Measurements from ENCODE around the gene TMEM63B.
"Not testable (repeated sequence)": the region's sequence is repeated elsewhere in the genome, so short reads cannot be mapped to it uniquely, and the experiment has no call there.

Gene TMEM63B

DNA sequence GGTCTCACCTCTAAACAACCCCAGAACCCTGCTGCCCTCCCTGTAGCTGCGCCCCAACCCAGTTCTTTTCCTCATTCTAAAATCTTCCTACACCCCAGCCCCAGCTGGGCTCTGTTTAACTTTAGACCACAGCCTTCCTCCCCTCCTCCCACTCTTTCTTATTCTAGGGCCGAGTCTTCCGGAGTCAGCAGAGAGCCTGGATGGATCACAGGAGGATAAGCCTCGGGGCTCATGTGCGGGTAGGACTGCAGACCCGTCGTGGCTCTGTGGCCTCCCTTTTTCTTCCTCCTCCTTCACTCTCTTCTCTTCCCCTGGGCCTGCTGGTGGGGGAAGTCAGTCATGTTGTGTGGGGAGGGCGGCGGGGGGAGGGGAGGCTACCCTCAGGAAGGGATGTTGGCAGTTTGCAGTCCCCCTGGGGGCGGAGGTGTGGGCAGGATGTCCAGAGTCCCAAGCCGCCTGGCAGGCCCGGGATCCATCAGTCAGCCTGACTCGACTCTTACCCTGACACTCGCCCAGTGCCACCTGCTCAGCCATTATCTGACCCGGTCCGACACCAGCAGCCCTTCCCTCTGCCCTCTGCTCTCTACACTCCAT, 39.3 kb downstream of the TMEM63B start:
- in situ Hi-C loops (cut with MboI; ENCODE audit: low sequenced_read_pairs), result no loop called here

- in situ Hi-C loops (cut with MboI; ENCODE audit: low sequenced_read_pairs), result no loop called here
Measured at GRCh38 chr6:44167567-44167966, 40.2 kb downstream of the TMEM63B start.

DNA sequence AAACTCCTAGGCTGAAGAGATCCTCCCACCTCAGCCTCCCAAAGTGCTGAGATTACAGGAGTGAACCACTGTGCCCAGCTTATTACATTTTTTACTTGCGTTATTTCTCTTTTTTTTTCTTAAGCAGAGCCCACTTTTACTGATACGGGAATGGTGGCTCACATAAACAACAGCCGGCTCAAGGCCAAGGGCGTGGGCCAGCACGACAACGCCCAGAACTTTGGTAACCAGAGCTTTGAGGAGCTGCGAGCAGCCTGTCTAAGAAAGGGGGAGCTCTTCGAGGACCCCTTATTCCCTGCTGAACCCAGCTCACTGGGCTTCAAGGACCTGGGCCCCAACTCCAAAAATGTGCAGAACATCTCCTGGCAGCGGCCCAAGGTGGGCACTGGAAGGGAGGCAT, 41.8 kb downstream of the TMEM63B start:
- in situ Hi-C loops (cut with MboI; ENCODE audit: low sequenced_read_pairs), result no loop called here

DNA sequence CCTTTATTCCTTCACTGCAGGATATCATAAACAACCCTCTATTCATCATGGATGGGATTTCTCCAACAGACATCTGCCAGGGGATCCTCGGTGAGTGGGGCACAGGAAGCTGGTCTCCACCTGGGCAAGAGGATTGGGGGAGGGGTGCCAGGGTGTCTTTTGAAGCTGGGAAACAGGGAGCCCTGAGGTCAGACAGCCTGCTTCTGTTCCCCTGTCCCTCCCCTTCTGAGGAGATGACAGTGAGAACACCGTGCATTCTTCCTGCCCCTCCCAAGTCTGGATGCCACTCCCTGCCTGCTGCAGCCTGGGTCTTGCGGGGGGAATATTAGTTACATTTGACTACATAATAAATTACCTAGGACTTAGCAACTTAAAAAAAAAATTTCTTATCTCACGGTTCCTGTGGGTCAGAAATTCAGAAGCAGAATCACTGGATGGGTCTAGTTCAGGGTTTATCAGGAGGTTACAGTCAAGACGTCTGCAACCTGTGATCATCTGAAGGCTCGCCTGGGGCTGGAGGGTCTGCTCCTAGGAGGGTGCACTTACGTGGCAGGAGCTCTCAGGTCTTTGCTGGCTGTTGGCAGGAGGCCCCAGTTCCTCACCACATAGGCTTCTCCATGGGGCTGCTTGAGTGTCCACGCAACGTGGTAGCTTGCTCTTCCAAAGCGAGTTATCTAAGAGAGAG, 42.7 kb downstream of the TMEM63B start:
- in situ Hi-C loops (cut with MboI; ENCODE audit: low sequenced_read_pairs), result no loop called here

GRCh38 chr6:44171899-44172546, 44.7 kb downstream of the TMEM63B start:
- in situ Hi-C loops (cut with MboI; ENCODE audit: low sequenced_read_pairs), result no loop called here

GRCh38 chr6:44172731-44173500, 45.6 kb downstream of the TMEM63B start:
- in situ Hi-C loops (cut with MboI; ENCODE audit: low sequenced_read_pairs), result no loop called here

- in situ Hi-C loops (cut with MboI; ENCODE audit: low sequenced_read_pairs), result no loop called here
Measured at GRCh38 chr6:44176130-44176761, 48.9 kb downstream of the TMEM63B start.

GRCh38 chr6:44176762-44177509, 49.6 kb downstream of the TMEM63B start:
- in situ Hi-C loops (cut with MboI; ENCODE audit: low sequenced_read_pairs), result no loop called here

GRCh38 chr6:44177691-44178423, 50.5 kb downstream of the TMEM63B start:
- in situ Hi-C loops (cut with MboI; ENCODE audit: low sequenced_read_pairs), result no loop called here

DNA sequence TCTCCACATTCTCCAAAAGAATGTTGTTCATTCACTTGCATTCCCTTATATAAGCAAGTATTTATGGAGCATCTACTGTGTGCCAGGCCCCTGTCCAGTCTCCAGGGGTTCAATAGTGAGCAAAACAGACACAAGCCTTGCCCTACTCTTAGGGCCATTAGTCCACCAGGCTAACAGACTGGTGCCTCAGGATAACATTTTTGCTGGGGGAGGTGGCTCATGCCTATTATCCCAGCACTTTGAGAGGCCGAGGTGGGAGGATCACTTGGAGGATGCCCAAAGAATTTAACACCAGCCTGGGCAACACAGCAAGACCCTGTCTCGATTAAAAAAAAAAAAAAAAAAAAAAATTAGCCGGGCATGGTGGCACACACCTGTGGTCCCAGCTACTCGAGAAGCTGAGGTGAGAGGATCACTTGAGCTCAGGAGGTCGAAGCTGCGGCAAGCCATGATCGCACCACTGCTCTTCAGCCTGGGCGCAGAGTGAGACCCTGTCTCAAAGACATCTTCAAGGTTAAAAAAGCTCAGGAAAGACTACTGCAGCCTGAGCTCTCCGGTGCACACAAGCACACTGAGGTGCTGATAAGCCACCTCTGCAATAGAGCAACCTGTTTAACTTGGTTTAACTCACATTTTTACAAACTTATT, 51.2 kb downstream of the TMEM63B start:
- in situ Hi-C loops (cut with MboI; ENCODE audit: low sequenced_read_pairs), result no loop called here

DNA sequence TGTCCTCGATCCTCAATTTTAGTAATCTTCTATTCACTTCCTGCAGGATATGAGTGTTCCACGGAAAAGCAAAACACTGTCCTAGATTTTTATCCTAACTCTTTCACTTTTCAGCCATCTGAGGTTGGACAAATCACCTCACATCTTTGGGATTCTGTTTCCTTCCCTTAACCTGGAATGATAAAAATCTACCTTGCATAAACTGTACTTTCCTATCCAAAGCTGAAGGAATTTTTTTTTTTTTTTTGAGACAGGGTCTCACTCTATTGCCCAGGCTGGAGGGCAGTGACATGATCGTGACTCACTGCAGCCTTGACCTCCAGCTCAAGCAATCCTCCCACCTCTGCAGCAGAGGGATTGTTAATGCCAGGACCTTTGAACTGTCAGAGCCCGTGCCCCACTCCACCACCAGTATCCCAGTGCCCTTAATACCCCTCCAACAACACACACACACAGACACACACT, 51.8 kb downstream of the TMEM63B start:
- in situ Hi-C loops (cut with MboI; ENCODE audit: low sequenced_read_pairs), result no loop called here

DNA sequence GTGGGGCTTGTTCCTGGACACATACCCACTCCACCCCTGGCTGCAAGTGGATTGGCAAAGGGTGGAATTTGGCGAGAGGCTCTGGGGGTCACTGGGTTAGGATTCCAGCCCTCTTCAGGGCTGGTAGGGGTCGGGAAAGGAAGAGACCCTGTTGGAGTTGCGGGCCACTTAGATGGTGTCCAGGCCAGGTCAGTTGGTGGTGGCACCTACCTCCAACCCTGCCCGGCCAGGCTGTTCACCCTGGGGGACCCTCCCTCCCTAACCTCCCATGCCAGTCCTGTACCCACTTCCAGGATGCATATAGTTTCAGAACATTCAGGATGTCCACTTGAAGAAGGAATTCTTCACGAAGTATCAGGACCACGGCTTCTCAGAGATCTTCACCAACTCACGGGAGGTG, 52.3 kb downstream of the TMEM63B start:
- in situ Hi-C loops (cut with MboI; ENCODE audit: low sequenced_read_pairs), result no loop called here

DNA sequence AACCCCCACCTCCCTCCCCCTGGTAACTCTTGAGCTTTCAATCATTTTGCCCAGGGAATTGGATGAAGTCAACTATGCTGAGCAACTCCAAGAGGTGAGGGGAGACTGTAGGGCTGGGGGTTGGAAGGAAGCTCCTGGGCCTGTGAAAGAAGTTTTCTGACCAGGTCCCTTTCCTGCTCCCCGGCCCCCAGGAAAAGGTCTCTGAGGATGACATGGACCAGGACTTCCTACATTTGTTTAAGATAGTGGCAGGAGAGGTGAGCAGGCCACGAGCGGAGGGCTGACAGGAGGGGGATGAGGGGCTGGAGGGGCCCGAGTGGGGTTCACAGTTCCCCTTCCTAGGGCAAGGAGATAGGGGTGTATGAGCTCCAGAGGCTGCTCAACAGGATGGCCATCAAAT, 53.1 kb downstream of the TMEM63B start:
- in situ Hi-C loops (cut with MboI; ENCODE audit: low sequenced_read_pairs), result no loop called here

DNA sequence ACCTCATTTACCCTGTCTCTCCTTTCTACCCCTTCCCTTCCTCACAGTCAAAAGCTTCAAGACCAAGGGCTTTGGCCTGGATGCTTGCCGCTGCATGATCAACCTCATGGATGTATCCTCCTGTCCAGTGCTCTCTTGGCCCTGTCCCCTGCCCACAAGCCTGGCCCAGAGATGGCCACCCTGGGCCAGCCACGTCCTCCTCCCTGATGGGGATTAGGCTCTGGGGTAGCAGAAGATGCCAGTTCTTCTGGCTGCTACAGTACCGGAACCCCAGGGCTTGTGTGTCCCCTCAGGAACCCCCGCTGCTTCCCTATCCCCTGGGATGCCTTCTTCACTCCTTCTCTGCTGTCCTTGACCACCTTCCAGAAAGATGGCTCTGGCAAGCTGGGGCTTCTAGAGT, 53.5 kb downstream of the TMEM63B start:
- in situ Hi-C loops (cut with MboI; ENCODE audit: low sequenced_read_pairs), result no loop called here

- in situ Hi-C loops (cut with MboI; ENCODE audit: low sequenced_read_pairs), result not testable (repeated sequence)
Measured at GRCh38 chr6:44181784-44182183, 54.4 kb downstream of the TMEM63B start.

DNA sequence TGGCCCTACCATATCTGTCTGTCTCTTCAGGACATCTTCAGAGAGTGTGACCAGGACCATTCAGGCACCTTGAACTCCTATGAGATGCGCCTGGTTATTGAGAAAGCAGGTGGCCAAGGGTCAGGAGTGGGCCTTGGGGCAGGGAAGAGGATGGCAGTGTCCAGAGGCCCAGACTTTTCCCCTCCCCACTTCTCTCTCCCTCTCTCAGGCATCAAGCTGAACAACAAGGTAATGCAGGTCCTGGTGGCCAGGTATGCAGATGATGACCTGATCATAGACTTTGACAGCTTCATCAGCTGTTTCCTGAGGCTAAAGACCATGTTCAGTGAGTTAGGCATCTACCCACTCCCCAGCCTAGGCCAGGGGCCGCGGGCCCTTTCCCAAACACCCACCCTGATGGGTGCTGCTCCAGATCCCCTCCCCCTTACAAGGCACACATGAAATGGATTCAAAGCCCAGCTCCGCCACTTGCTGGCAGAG, 55.6 kb downstream of the TMEM63B start:
- in situ Hi-C loops (cut with MboI; ENCODE audit: low sequenced_read_pairs), result no loop called here

DNA sequence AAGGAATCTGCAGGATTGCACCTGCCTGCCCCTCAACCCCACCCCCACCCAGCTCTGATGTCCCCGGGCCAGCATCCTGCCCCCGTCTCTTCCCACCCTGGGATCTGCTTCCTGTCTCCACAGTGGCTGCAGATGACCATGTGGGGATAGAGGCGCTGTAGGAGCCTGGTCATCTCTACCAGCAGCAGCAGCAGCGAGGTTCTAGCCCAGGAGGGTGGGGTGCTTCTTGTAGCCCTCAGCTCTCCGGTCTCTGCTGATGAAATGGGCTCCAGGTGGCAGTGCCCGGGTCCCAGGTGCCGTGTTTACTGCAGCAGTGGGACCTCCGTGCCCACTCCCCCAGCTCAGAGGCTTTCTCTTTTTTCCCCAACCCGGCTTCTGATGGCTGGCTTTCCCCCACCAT, 56.4 kb downstream of the TMEM63B start:
- in situ Hi-C loops (cut with MboI; ENCODE audit: low sequenced_read_pairs), result no loop called here

- in situ Hi-C loops (cut with MboI; ENCODE audit: low sequenced_read_pairs), result not testable (repeated sequence)
Measured at GRCh38 chr6:44185356-44185755, 58.0 kb downstream of the TMEM63B start.
